Globus pallidus (tissue), 1 donor: ENCODE measurements around the gene CAMK2N2.

Experiments used
- DNase-seq: peaks from one replicate; pipeline ENCODE4 v3.0.0-alpha.2; 2015; ENCODE audit warnings: low spot score

CAMK2N2 gene

GRCh38 chr3:184222521-184222920 is 38.8 kb downstream of the CAMK2N2 start:
- no peak for DNase-seq

GRCh38 chr3:184218814-184219213 is 42.5 kb downstream of the CAMK2N2 start:
- DNase-seq, result no peak

DNA sequence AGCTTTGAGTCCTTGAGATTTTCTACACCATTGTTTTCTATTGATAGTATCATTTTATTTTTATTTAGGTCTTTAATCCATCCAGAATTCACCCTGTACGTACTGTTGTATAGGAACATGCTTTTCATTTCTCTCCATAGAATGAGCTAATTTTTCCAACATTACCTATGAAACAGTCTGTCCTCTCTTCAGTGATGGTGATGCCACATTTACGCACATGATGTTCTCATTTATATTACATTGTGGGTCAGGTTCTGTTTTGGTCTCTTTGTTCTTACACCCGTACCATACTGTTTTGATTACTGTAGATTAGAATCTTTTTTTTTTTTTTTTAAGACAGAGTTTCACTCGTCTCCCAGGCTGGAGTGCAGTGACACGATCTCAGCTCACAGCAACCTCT is 49.6 kb downstream of the CAMK2N2 start:
- DNase-seq, result no peak

DNA sequence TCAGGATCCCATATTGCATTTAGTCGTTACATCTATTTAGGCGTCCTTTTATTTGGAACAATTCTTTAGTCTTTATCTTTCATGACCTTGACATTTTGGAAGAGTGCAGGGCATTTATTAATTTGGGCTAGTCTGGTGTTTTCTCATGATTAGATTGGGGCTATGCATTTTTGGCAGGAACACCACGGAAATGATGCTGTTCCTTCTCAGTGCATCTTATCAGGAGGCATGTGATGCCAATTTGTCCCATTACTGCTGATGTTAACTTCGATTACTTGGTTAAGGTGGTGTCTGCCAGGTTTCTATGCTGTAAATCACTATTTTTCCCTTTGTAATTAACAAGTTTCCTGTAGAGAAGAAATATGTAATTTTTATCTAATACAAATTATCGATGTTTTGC is 50.1 kb downstream of the CAMK2N2 start:
- DNase-seq, result no peak
